Measurements from ENCODE around the gene ZC3H12A. TPM values are rescaled to one million over a fixed set of nuclear protein-coding genes. Genes with fewer than 3 reads are reported as not detected.

ZC3H12A gene
- total and polyA plus RNA-seq, 2 experiments from 2014 or later: 5.0 to 8.9 TPM

- peak overlapping the region; percentile 87 for H3K4me3 ChIP-seq
- peak; percentile 75 for DNase-seq
- H3K4me1 ChIP-seq (ENCODE audit: insufficient read depth): peaks cover 75% of the 10 kb centered on the region
- H3K79me2 ChIP-seq (ENCODE audit: insufficient read depth): peaks cover 60% of the 10 kb centered on the region
- H3F3A ChIP-seq (ENCODE audit: insufficient read depth): peaks cover 73% of the 10 kb centered on the region
- in situ Hi-C loops (cut with MboI): no loop called here
- no peaks in the 10 kb centered on the region for H3K27me3 ChIP-seq (replicated peaks; ENCODE audit: insufficient read depth)
- 0 to 1% methylated on average over 28 to 31 of the region's 38 CpGs for WGBS, 2 experiments (ENCODE audit: low coverage in 1 of 2, low lambda C conversion rate in 2 of 2, missing lambda C conversion rate in 2 of 2)
- no peaks in the 10 kb centered on the region for H3K36me3 ChIP-seq (ENCODE audit: low read depth)
- no peaks in the 10 kb centered on the region for H3K9me3 ChIP-seq (ENCODE audit: low read depth)
- 0 out of 2 replicates have a peak overlapping the region, but pooled peaks have one; percentile 0 for H2AFZ ChIP-seq
- H3K4me2 ChIP-seq (ENCODE audit: unreplicated experiment): peak overlapping the region; percentile 96
- H3K27ac ChIP-seq: peak overlapping the region; percentile 98
- TF ChIP-seq EZH2phosphoT487 (IDR thresholded peaks at IDR 0.05; ENCODE audit: insufficient read depth, low read depth) (no peak), EZH2 (IDR thresholded peaks at IDR 0.05; ENCODE audit: insufficient read depth, poor library complexity, severe bottlenecking) (no peak)
- H3K9ac ChIP-seq: peak overlapping the region; percentile 92
- H4K20me1 ChIP-seq (ENCODE audit: insufficient read depth): no peaks in the 10 kb centered on the region
- no peaks in the 10 kb centered on the region for H3K9me2 ChIP-seq (ENCODE audit: insufficient read depth)
These were observed 458 bp downstream of the ZC3H12A start for GRCh38 chr1:37474697-37475379.

GRCh38 chr1:37475380-37476086 is 1.2 kb downstream of the ZC3H12A start:
- Histone ChIP-seq H3K4me3 (peak overlapping the region; percentile 87), H2AFZ (0 out of 2 replicates have a peak overlapping the region, but pooled peaks have one; percentile 0), H3F3A (ENCODE audit: insufficient read depth) (peaks cover 72% of the 10 kb centered on the region), H3K9ac (peak overlapping the region; percentile 92), H4K20me1 (ENCODE audit: insufficient read depth) (no peaks in the 10 kb centered on the region), H3K4me1 (ENCODE audit: insufficient read depth) (peaks cover 79% of the 10 kb centered on the region), H3K9me3 (ENCODE audit: low read depth) (no peaks in the 10 kb centered on the region), H3K4me2 (ENCODE audit: unreplicated experiment) (peak overlapping the region; percentile 96), H3K79me2 (ENCODE audit: insufficient read depth) (peaks cover 67% of the 10 kb centered on the region), H3K9me2 (ENCODE audit: insufficient read depth) (no peaks in the 10 kb centered on the region), H3K36me3 (ENCODE audit: low read depth) (0 out of 2 replicates have a peak, but pooled peaks cover 4% of the 10 kb centered on the region), H3K27ac (peak overlapping the region; percentile 98), H3K27me3 (replicated peaks; ENCODE audit: insufficient read depth) (no peaks in the 10 kb centered on the region)
- peak; percentile 46 for DNase-seq
- 40 to 63% methylated on average over 18 to 23 of the region's 24 CpGs for WGBS, 2 experiments (ENCODE audit: low coverage in 1 of 2, low lambda C conversion rate in 2 of 2, missing lambda C conversion rate in 2 of 2)
- in situ Hi-C loops (cut with MboI): no loop called here
- no peak for TF ChIP-seq EZH2phosphoT487 (IDR thresholded peaks at IDR 0.05; ENCODE audit: insufficient read depth, low read depth)
- no peak for TF ChIP-seq EZH2 (IDR thresholded peaks at IDR 0.05; ENCODE audit: insufficient read depth, poor library complexity, severe bottlenecking)

GRCh38 chr1:37476087-37476452 is 1.7 kb downstream of the ZC3H12A start:
- no peak overlapping the region for H2AFZ ChIP-seq
- no peak for TF ChIP-seq EZH2 (IDR thresholded peaks at IDR 0.05; ENCODE audit: insufficient read depth, poor library complexity, severe bottlenecking)
- no peak for TF ChIP-seq EZH2phosphoT487 (IDR thresholded peaks at IDR 0.05; ENCODE audit: insufficient read depth, low read depth)
- no peaks in the 10 kb centered on the region for H3K9me3 ChIP-seq (ENCODE audit: low read depth)
- peak overlapping the region; percentile 98 for H3K27ac ChIP-seq
- H3K27me3 ChIP-seq (replicated peaks; ENCODE audit: insufficient read depth): no peaks in the 10 kb centered on the region
- in situ Hi-C loops (cut with MboI): no loop called here
- peaks cover 67% of the 10 kb centered on the region for H3F3A ChIP-seq (ENCODE audit: insufficient read depth)
- no peaks in the 10 kb centered on the region for H4K20me1 ChIP-seq (ENCODE audit: insufficient read depth)
- H3K4me1 ChIP-seq (ENCODE audit: insufficient read depth): peaks cover 74% of the 10 kb centered on the region
- WGBS, 2 experiments (ENCODE audit: low coverage in 1 of 2, low lambda C conversion rate in 2 of 2, missing lambda C conversion rate in 2 of 2): 35 to 36% methylated on average over 8 to 9 of the region's 9 CpGs
- no peaks in the 10 kb centered on the region for H3K9me2 ChIP-seq (ENCODE audit: insufficient read depth)
- peak overlapping the region; percentile 92 for H3K9ac ChIP-seq
- peak overlapping the region; percentile 87 for H3K4me3 ChIP-seq
- 0 out of 2 replicates have a peak, but pooled peaks cover 8% of the 10 kb centered on the region for H3K36me3 ChIP-seq (ENCODE audit: low read depth)
- DNase-seq: no peak
- peak overlapping the region; percentile 96 for H3K4me2 ChIP-seq (ENCODE audit: unreplicated experiment)
- peaks cover 72% of the 10 kb centered on the region for H3K79me2 ChIP-seq (ENCODE audit: insufficient read depth)

GRCh38 chr1:37476460-37477197 is 2.2 kb downstream of the ZC3H12A start:
- 0 out of 2 replicates have a peak, but pooled peaks cover 14% of the 10 kb centered on the region for H3K36me3 ChIP-seq (ENCODE audit: low read depth)
- H3K27me3 ChIP-seq (replicated peaks; ENCODE audit: insufficient read depth): no peaks in the 10 kb centered on the region
- H3K9me3 ChIP-seq (ENCODE audit: low read depth): no peaks in the 10 kb centered on the region
- H4K20me1 ChIP-seq (ENCODE audit: insufficient read depth): no peaks in the 10 kb centered on the region
- no peak overlapping the region for H2AFZ ChIP-seq
- H3K9ac ChIP-seq: peak overlapping the region; percentile 92
- WGBS, 2 experiments (ENCODE audit: low coverage in 1 of 2, low lambda C conversion rate in 2 of 2, missing lambda C conversion rate in 2 of 2): 0% methylated on average over 5 of the region's 5 CpGs
- peak overlapping the region; percentile 98 for H3K27ac ChIP-seq
- H3K4me2 ChIP-seq (ENCODE audit: unreplicated experiment): peak overlapping the region; percentile 96
- DNase-seq: peak; percentile 93
- TF ChIP-seq EZH2 (IDR thresholded peaks at IDR 0.05; ENCODE audit: insufficient read depth, poor library complexity, severe bottlenecking) (no peak), EZH2phosphoT487 (IDR thresholded peaks at IDR 0.05; ENCODE audit: insufficient read depth, low read depth) (no peak)
- peak overlapping the region; percentile 87 for H3K4me3 ChIP-seq
- peaks cover 68% of the 10 kb centered on the region for H3K4me1 ChIP-seq (ENCODE audit: insufficient read depth)
- peaks cover 63% of the 10 kb centered on the region for H3F3A ChIP-seq (ENCODE audit: insufficient read depth)
- no peaks in the 10 kb centered on the region for H3K9me2 ChIP-seq (ENCODE audit: insufficient read depth)
- peaks cover 78% of the 10 kb centered on the region for H3K79me2 ChIP-seq (ENCODE audit: insufficient read depth)
- in situ Hi-C loops (cut with MboI): no loop called here
